Activated naive CD4-positive, alpha-beta T cell (primary cell): ENCODE measurements around the gene ATP23.

ENCODE experiments used
- DNase-seq, 4 experiments: peaks; one replicate each; lab custom pipeline; 2025; lab: John Stamatoyannopoulos, UW

Gene ATP23

DNA sequence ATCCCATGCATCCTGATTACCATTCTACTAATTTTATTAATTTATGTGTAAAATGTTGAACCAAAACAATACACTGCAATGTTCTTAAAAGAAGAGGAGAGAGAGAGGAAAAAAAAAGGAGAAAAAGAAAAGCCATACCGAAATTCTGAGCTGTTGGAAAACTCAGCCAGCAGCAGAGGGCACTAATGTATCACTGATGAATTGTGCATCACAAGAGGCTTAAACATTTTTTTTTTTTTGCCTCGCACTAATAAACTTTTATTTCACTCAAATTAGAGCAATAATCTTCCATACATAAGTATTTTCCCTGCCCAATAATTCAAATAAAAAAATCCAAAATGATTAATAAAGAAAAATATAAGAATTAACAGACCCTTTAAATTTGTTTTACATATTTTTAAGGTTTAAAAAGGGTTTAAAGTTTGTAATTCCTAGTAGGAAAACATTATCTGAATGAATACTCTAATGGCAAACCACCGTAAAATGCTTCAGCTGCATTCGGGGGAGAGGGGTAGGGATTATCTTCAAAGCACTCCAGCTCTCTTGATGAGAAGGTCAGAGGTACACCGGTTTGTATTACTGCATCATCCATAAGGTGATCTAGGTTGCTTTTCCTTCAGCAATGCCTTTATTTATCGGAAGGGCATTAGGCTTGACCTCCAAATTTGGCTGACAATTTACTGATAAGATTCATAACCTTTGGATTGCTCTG, 41.9 kb downstream of the ATP23 start:
- DNase-seq = no peak

DNA sequence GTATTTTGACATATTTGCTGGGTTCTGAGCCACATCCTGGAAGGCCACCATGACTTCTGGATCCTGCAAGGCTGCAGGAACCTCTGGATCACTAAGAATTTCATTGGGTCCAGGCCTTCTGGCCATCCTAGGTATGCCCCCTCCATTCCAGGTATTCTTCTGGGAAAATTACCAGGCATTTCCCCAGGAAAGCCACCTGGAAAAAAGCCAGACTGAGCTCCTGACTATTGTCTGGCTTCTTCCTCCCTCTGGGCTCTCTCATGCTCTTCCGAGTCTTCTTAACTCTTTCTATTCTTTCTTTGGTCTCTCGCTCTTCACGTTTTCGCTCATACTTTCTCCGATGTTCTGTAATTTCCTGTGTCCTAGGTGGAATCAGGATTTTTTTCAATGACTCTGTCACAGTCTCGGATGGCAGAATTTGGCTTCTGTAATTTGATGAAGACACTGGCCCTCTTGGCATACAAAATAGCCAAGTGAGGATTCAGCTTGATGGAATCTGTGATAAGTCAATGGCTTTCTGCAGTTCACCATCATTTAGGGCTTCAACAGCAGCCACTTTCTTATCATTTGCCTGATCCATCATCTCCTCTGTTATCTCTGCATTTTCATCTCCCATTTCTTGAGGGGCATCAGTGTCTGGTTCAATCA, 42.6 kb downstream of the ATP23 start:
- DNase-seq = no peak

DNA sequence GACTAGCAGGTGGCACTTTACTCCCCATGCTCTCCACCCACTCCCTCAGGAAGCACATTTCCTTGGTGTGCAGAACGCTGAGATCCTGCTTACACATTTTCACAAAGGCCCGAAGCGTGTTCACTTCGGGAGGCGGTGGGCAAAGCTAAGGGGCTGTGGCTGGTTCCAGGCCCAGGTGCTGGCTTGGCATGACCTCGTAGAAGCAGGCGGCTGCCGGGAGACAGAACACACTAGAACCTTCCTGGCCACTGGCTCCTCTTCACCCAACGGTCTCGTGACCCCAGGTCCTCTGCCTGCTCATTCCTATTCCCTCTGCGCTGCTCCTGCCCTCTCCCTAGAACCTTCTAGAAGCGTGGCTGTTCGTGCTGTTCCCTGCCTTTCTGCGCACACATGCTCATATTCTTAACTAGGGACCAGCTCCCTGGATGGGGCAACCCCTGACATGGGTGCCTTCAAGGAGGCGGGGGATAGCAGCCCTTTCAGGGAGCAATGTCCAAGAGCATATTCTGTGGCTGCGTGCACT, 43.3 kb downstream of the ATP23 start:
- no peak for DNase-seq

DNA sequence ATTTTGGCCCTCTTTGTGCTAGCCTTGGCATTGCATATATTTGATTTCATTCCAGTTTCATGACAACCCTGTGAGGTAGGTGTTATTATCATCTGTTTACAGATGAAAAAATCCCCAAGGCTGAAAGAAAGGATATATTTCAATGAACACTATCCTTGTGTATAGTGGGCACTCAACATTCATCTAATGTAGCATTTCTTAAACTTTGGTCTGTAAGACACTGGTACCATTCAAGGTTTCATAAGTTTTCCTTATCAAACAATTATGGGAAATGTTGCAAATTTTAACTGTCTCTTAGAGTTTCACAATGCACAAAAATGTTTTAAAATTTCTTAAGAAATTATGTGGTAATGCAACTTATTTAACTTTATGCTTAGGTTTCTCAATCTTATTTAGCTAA, 44.3 kb downstream of the ATP23 start:
- no peak for DNase-seq

DNA sequence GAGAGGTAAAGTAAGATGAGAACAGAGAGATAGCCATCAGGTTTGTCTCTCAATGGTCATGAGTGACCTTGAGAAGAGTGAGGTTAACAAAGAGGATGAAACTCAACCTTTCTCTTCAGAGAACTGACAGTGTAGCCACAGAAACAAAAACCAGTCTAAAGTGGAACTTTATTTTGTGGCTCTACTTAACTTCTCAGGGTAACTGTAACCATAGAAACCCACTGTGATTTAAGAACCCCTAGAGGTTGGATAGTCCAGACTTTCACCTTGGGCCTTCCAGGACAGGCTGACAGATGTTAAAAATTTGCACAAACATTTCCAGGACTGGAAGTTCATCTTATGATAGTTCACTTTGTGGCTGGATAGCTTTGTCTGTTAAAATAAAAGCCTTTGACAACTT, 48.5 kb downstream of the ATP23 start:
- DNase-seq = no peak

DNA sequence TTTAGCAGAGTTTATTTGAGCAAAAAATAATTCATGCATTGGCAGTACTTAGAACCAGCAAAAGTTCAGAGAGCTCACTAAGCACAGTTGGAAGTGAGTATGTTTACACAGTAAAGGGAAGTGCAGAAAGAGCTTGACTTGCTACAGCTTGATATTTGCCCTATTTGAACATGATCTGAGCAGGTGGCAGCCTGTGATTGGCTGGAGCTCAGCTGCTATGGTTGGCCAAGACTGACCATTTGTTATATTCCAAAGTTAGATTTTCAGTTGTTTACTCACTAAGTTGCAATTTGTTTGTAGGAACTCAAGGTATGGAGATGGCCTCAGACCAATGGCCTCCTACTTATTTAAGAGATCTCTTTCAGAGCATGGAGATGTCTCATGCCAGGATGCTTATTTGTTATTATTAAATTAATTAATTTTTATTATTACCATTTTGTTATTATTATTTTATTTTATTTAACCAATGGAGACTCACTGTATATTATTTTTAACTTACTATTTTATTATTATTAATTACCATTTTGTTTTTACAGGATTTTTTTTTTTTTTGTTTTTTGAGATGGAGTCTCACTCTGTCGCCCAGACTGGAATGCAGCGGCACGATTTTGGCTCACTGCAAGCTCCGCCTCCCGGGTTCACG, 49.0 kb downstream of the ATP23 start:
- no peak for DNase-seq

DNA sequence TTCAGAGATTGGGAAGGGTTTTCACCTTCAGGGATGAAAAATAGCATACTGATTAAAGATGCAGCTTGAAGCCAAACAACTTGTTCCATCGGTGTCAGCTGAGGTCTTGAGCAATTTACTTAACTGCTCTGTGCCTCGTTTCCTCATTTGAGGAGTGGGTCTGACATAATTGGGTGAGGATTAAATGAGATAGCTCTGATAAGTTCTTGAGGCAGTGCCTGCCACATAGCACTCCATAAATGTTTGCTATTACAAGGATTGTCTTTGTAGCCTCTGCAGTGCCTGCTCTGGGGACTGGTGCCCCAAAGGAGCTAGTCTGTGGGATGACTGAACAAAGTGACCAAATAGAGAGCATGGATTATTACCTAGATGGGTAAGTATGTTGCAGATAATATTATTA, 50.6 kb downstream of the ATP23 start:
- DNase-seq = no peak

DNA sequence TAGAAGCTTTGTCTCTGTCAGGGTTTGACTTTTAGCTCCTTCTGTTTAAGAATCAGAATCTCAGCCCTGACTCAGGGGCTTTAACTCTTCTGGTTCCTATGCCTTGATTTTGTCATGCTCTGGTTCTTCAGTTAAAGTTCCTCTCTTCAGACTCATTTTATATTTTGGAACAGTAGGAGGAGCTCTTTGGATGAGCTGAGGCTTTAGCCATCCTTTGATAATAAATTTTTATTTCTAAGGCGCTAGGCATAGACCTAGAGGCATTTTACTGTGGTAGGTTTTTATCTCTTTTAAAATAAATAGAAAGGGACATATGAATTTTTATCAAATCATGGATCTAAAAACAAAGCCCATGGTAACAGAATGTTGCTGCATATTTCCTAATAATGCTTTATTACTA, 51.7 kb downstream of the ATP23 start:
- no peak for DNase-seq

DNA sequence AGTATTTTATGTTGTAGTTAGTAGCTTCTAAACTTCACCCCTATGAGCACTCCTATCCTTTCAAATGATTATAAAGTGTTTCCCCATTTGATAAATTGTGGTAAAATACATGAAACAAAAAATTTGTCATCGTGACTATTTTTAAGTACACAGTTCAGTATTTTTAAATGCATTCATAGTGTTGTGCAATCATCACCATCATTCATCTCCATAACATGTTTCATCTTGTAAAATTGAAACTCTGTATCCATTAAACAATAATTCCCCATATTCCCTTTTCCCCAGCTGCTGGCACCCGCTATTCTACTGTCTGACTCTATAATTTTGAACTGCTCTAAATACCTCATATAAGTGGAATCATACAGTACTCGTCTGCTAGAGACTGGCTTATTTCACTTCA, 52.5 kb downstream of the ATP23 start:
- DNase-seq = no peak

DNA sequence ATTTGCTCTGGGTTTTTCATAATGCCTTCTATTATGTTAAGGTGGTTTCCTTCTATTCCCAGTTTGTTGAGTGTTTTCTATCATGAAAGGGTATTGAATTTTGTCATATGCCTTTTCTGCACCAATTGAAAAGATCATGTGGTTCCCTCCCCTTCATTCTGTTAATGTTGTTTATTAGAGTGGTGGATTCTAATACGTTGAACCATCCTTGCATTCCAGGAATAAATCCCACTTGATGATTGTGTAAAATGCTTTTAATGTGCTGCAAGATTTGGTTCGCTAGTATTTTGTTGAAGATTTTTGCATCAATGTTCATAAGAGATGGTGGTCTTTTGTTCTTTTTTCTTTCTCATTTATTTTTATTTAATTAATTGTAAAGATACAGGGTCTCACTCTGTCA, 55.2 kb downstream of the ATP23 start:
- no peak for DNase-seq

DNA sequence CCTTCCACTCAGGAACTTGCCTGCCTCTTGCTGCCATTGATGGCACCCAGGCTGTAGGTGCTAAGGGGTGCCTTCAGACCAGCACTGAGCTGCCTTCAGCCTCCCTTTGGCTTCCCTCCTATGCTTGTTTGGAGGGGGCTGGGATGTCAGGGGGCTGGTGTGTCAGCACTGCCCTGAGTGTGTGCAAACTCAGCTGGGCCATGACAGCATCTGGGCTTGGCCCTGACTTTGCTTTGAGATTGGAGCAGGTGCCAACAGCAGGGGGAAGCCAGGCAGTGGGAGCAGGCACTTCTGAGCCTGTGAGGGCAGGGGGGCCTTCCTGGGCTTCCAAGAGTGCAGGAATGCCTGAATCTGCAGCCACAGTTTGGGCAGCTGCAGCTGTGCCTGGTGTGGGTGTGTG, 56.9 kb downstream of the ATP23 start:
- DNase-seq = no peak

DNA sequence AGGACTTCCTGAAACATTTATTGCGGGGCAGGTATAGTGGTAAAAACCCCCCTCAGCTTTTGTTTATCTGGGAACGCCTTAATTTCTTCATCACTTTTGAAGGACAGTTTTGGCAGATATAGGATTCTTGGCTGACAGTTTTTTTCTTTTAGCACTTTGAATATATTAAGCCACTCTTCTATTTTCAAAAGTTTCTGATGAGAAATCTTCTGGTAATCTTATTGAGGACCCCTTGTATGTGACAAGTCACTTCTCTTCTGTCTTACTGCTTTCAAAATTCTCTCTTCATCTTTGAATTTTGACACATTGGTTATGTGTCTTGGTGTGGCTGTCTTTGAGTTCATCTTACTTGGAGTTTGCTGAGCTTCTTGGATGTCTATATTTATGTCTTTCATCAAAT, 59.1 kb downstream of the ATP23 start:
- no peak for DNase-seq

DNA sequence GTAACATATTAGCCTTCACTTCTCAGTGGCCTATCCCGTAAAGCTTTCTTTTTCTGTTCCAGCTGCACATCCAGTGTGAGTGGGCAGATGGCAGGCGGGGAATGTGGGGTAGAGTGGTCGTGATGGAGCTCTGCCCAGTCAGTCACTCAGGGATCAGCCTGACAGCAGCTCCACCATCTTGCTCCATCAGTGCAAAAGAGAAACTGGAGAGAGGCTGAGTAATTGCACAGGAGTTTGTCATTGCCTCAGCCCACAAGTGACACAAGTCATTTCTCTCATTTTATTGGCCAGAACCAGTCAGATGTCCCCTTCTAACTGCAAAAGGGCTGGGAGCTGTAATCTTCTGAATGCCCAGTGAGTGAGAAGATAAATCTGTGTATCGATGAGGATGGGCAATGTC, 66.5 kb downstream of the ATP23 start:
- DNase-seq = no peak

DNA sequence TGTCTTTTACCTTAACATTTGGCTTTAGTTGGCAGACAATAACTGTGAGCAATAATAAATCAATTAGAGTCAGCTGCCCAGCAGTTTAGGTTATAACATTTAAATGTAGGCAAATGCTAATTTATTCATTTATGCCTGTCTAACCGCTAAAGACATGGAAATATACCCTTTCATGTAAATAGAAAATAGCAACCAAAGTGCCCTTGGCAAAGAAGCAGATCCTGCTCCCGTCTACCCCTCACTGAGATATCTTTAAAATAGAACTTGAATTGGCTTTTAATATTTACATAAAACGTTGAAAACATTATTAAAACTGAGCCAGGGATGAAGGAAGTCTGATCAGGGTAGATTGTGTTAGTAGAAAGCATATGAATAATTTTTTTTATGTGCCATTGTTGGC, 67.3 kb downstream of the ATP23 start:
- no peak for DNase-seq
